Body of pancreas (tissue), 4 donors: ENCODE measurements around the gene KLHL4. TPM values are rescaled to one million over a fixed set of nuclear protein-coding genes. Genes with fewer than 3 reads are reported as not detected.

Source experiments
- ATAC-seq: fragments of 150-250 bp; one replicate; pipeline ENCODE4 v1.9.1; 2016
- DNase-seq, 4 donors: peaks; one replicate each; pipeline ENCODE4 v3.0.0-alpha.2; 2019
- H3K27ac ChIP-seq, 4 donors: fragments of 200-600 bp; sonication (generic); 1 replicate in 3 of 4; 2 replicates in 1 of 4; pipeline versions ENCODE4 v1.5.1 to v1.6.1; 2016 to 2019; ENCODE audit warnings: mild to moderate bottlenecking in 1 of 4, mixed read lengths in 1 of 4, moderate library complexity in 1 of 4
- H3K27me3 ChIP-seq, 2 donors: fragments of 200-600 bp; sonication (generic); one replicate each; pipeline ENCODE4 v1.6.0; 2016; ENCODE audit warnings: mild to moderate bottlenecking in 1 of 2
- H3K36me3 ChIP-seq, 2 donors: fragments of 200-600 bp; sonication (generic); replicated peaks in 1 of 2; 2 replicates each; pipeline ENCODE4 v1.5.1; 2016; ENCODE audit warnings: low read depth in 2 of 2; ENCODE audit not compliant: insufficient read depth in 1 of 2
- H3K4me1 ChIP-seq: fragments of 200-600 bp; sonication (generic); one replicate; pipeline ENCODE4 v1.6.0; 2016
- H3K4me3 ChIP-seq, 2 donors: fragments of 200-600 bp; sonication (generic); 1 replicate in 1 of 2; 2 replicates in 1 of 2; pipeline ENCODE4 v1.5.1; 2016 to 2019
- H3K9me3 ChIP-seq, 3 donors: fragments of 200-600 bp; sonication (generic); 1 replicate in 2 of 3; 2 replicates in 1 of 3; pipeline ENCODE4 v1.5.1; 2016
- POLR2A ChIP-seq, 3 donors: fragments of 450-650 bp; IDR thresholded peaks; one replicate each; pipeline ENCODE4 v1.6.1; 2016; ENCODE audit warnings: antibody characterized with exemption in 3 of 3, mild to moderate bottlenecking in 2 of 3
- WGBS, 2 donors: methylation state at CpG; one replicate each; pipeline ENCODE4 v1.1.5; 2017; 5-methylcytosine and 5-hydroxymethylcytosine counted together
- intact Hi-C: fragments of 100-400 bp; cut with DNase I; formaldehyde crosslinking; loops from one replicate; pipeline ENCODE4 v1.15.1; 2023
- total RNA-seq, 2 donors: library from RNA; depleted of rRNA; stranded (reverse); fragments of >200 nt; gene quantifications; one replicate each; pipeline ENCODE4 v1.1.0, GENCODE V29; 2016
- TF ChIP-seq, protein P1 (sequence below), 7 experiments: fragments of 450-650 bp in 4 of 7; fragments of 200-600 bp in 3 of 7; sonication (generic) in 3 of 7; IDR thresholded peaks; one replicate each; pipeline ENCODE4 v1.5.1; 2016 to 2019; ENCODE audit warnings: antibody characterized with exemption in 7 of 7

Gene KLHL4
- total RNA-seq, 2 donors from 2014 or later, result 0.78 TPM; not detected in 1

DNA sequence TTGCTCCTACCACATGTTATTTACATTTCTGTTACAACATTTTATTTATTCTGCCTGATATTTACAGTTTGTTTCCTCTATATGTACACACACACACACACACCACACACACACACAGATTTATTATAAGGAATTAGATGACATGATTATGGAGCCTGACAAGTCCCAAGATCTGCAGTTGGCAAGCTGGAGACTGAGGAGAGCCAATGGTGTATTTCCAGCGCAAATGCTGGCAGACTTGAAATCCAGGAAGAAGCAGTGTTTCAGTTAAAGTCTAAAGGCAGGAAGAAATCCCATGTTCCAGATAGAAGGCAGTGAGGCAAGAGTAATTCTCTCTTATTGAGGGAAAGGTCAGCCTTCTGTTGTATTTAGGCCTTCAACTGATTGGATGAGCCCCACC, 1.8 kb upstream of the KLHL4 start:
- DNase-seq (no peak), ATAC-seq (no peak)
- Histone ChIP-seq H3K27me3 (no peaks in the 10 kb centered on the region), H3K36me3 (no peaks in the 10 kb centered on the region), H3K4me1 (no peaks in the 10 kb centered on the region), H3K9me3 (no peaks in the 10 kb centered on the region), H3K27ac (no peak overlapping the region), H3K4me3 (no peak overlapping the region)
- intact Hi-C loops, result no loop called here
- 77 to 78% methylated on average over 1 of the region's 1 CpG for WGBS, 2 donors
- TF ChIP-seq POLR2A (IDR thresholded peaks at IDR 0.05), result no peak
- TF ChIP-seq, protein P1, sequence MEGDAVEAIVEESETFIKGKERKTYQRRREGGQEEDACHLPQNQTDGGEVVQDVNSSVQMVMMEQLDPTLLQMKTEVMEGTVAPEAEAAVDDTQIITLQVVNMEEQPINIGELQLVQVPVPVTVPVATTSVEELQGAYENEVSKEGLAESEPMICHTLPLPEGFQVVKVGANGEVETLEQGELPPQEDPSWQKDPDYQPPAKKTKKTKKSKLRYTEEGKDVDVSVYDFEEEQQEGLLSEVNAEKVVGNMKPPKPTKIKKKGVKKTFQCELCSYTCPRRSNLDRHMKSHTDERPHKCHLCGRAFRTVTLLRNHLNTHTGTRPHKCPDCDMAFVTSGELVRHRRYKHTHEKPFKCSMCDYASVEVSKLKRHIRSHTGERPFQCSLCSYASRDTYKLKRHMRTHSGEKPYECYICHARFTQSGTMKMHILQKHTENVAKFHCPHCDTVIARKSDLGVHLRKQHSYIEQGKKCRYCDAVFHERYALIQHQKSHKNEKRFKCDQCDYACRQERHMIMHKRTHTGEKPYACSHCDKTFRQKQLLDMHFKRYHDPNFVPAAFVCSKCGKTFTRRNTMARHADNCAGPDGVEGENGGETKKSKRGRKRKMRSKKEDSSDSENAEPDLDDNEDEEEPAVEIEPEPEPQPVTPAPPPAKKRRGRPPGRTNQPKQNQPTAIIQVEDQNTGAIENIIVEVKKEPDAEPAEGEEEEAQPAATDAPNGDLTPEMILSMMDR (IDR thresholded peaks at IDR 0.05), result no peak

DNA sequence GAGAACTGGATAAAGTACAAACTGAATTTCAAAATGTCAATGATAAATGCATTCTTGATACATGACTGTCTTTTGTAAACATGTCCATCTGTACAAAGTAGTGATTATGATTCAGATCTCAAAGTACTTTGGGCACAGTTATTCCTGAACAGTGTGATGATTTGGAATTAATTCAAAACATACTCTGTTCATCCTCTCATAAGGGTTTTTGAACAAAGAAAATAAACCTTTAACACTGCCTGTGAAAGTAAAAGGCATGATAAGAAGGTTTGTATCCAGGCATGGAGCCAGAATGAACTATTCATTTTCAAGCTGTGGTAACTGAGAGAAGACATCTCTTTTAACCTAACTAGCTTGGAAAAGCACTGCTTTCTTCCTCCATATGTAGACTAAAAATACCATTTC, 883 bp upstream of the KLHL4 start:
- Histone ChIP-seq H3K27ac (no peak overlapping the region), H3K9me3 (no peaks in the 10 kb centered on the region), H3K27me3 (no peaks in the 10 kb centered on the region), H3K36me3 (no peaks in the 10 kb centered on the region), H3K4me1 (no peaks in the 10 kb centered on the region), H3K4me3 (no peak overlapping the region)
- TF ChIP-seq, protein P1 (IDR thresholded peaks at IDR 0.05), result no peak
- TF ChIP-seq POLR2A (IDR thresholded peaks at IDR 0.05), result no peak
- DNase-seq (no peak), ATAC-seq (no peak)
- intact Hi-C loops, result no loop called here

DNA sequence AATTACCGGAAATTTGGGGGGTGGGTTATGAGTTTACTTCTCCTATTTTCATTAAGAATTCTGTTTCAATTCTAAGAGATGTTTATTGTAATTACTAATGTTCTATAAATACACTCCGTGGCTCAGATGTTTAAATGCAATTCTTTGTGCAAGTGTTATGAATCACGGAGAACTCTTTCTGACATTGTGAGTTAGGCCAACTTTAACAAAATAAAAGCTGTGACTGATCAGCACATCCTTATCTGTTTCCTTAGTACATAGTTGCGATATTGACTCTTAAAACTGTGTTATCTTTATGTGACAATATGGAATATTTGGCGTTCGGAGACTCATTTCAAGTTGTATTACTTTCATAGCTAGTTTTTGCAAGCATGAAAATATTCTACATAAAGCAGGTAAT, 902 bp downstream of the KLHL4 start:
- Histone ChIP-seq H3K9me3 (no peaks in the 10 kb centered on the region), H3K4me1 (no peaks in the 10 kb centered on the region), H3K27ac (no peak overlapping the region), H3K4me3 (no peak overlapping the region), H3K36me3 (no peaks in the 10 kb centered on the region), H3K27me3 (no peaks in the 10 kb centered on the region)
- TF ChIP-seq, protein P1 (IDR thresholded peaks at IDR 0.05), result no peak
- TF ChIP-seq POLR2A (IDR thresholded peaks at IDR 0.05), result no peak
- intact Hi-C loops, result no loop called here
- DNase-seq, result no peak
- 9 to 10% methylated on average over 6 of the region's 6 CpGs for WGBS, 2 donors
- no peak for ATAC-seq

- Histone ChIP-seq H3K36me3 (no peaks in the 10 kb centered on the region), H3K27ac (no peak overlapping the region), H3K9me3 (no peaks in the 10 kb centered on the region), H3K4me1 (no peaks in the 10 kb centered on the region), H3K27me3 (no peaks in the 10 kb centered on the region), H3K4me3 (no peak overlapping the region)
- intact Hi-C loops, result no loop called here
- ATAC-seq, result no peak
- WGBS, 2 donors, result 53 to 62% methylated on average over 2 of the region's 2 CpGs
- DNase-seq, result no peak
- TF ChIP-seq POLR2A (IDR thresholded peaks at IDR 0.05), result no peak
- TF ChIP-seq, protein P1 (IDR thresholded peaks at IDR 0.05), result no peak
These were observed 8.2 kb downstream of the KLHL4 start for GRCh38 chrX:87525771-87526229.

DNA sequence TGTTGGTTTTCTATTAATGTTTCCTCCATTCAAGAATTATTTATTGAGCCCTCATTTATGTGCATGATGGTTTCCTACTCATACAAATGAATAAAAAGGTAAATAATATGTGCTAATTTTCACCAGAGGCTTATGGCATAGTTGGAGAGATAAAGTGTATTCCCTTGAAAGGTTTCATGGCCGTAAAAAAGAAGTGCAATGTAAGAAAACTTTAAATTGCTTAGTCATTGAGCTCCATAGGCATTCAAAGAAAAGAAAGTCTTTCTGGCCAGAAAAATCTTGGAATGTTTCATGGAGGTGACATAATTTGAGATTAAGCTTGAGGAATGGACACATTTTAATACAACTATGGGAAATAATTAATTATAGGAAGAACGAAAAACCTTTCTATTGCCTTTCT, 8.7 kb downstream of the KLHL4 start:
- DNase-seq (no peak), ATAC-seq (no peak)
- intact Hi-C loops, result no loop called here
- Histone ChIP-seq H3K4me1 (no peaks in the 10 kb centered on the region), H3K9me3 (no peaks in the 10 kb centered on the region), H3K36me3 (no peaks in the 10 kb centered on the region), H3K27ac (no peak overlapping the region), H3K4me3 (no peak overlapping the region), H3K27me3 (no peaks in the 10 kb centered on the region)
- WGBS, 2 donors, result 43 to 53% methylated on average over 2 of the region's 2 CpGs
- TF ChIP-seq POLR2A (IDR thresholded peaks at IDR 0.05), result no peak
- TF ChIP-seq, protein P1 (IDR thresholded peaks at IDR 0.05), result no peak
